GM18505 (cell line): ENCODE results near the gene PRKAG2.
A peak's percentile ranks its signal among the peaks of the same experiment; 100 is the strongest.
"Not testable (repeated sequence)": the region's sequence is repeated elsewhere in the genome, so short reads cannot be mapped to it uniquely, and the experiment has no call there.

Experiments
- ATAC-seq: cut with Tn5 transposase; IDR thresholded peaks from one replicate; pipeline ENCODE4 v1.9.1; 2021; ENCODE audit not compliant: unreplicated experiment
- POLR2A ChIP-seq: IDR thresholded peaks from 4 replicates; pipeline ENCODE4 v1.6.1; 2011; ENCODE audit warnings: borderline replicate concordance; ENCODE audit not compliant: insufficient read depth, insufficient read length; ENCODE audit errors: extremely low read depth

PRKAG2 gene

DNA sequence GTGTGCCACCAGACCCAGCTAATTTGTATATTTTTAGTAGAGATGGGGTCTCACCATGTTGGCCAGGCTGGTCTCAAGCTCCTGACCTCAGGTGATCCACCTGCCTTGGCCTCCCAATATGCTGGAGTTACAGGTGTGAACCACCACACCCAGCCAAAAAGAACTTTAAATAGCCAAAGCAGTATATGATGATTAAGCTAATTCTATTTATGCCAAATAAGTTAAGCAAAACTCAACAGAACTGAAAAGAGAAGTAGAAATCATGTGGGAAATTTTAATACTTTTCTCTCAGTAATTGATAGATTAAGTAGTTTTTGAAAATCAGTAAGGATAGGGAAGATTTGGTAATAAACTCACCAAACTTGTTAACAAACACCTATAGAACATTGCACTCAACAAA lies 332.7 kb downstream of the PRKAG2 start:
- ATAC-seq: no peak
- TF ChIP-seq POLR2A: no peak

DNA sequence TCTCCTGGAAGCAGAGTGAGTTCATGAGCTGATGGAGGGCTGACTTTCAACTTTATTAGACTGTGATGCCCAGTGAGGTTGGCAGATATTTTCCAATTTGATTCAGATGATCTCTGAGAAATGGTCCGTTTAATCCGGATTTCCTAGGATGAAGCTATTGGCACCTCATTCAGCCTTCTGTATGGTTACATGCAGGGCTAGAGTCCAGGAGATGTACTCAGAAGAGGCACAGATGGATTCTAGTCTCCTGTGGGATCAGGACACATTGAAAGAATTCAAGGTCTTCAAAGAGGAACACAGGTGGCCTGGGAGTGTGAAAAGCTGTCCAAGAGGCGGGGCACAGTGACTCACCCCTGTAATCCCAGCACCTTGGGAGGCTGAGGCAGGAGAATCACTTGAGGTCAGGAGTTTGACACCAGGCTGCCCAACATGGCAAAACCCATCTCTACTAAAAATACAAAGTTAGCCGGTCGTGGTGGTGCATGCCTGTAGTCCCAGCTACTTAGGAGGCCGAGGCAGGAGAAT lies 334.2 kb downstream of the PRKAG2 start:
- no peak for TF ChIP-seq POLR2A
- no peak for ATAC-seq

DNA sequence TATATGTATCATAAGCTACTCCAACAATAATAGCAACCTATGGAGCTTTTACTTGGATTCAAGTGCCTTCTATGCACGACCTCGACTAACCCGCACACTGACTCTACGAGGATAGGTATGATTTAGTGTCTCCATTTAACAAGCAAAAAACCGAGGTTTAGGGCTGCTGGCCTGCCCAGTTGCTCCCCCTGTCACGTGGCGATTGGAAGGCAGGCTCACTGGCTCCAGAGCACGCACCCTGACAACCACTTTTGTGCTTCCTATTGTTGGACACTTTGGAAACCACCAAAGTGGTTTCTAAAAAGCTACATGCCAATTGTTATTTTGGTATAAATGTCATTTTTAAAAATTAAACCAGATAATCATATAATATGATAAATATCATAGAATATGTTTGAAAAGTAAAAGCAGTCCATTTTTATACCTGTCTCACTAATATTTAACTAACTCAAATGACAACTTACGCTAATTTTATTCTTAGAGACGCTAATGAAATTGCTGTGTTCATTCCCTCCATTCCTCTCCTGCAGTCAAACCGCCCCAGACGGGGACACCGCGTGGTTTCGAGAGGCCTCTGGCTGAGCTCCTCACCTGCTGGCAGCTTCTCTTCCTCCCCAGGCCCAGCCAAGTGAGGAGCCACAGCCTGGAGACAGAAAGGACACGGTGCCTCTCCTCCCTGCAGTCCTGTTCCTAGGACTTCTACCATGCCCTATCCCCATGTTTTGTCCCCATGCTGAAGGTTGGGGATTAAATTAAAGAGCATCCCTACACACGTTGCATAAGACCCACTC lies 335.0 kb downstream of the PRKAG2 start:
- ATAC-seq: no peak
- TF ChIP-seq POLR2A: no peak

DNA sequence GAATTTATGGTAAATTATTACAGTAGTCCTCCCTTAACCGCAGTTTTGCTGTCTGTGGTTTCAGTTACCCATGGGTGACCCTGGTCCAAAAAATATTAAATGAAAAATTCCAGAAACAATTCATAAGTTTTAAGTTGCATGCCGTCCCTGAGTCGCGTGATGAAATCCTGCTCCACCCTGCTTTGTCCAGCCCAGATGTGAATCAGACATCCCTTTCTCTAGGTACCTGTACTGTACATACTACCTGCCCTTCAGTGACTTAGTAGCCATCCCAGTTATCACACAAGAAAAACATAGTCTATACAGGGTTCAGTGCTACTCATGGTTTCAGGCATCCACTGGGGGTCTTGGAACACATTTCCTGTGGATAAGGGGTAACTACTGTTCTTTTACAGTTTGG lies 336.8 kb downstream of the PRKAG2 start:
- TF ChIP-seq POLR2A: no peak
- no peak for ATAC-seq

DNA sequence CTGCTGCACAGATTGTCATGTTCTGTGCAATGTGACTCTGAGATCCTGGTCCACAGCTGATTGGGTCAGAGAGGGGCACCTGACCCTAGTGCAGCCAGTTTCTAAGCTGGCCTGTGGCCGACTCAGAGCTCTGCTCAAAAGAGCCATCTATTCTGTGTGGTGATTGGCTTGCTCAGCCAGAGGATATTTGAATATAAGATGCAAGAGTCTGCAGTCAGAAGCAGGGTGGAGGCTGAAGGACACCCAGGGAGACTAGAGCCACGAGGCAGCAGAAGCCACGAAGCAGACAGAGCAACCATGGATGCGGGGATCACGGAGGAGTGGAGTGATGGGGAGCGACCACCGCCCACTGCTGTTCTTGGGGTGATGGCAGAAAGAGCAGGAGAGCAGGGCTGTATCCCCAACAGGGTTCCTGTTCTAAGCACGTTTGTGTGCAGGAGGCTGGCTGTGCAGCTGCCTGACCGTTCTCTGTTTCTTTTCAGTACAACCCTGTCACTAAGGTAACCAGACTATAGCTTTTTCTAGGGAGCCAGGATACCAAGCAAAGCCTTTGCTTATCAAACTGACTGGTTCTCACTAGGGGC lies 337.7 kb downstream of the PRKAG2 start:
- TF ChIP-seq POLR2A: no peak
- no peak for ATAC-seq

DNA sequence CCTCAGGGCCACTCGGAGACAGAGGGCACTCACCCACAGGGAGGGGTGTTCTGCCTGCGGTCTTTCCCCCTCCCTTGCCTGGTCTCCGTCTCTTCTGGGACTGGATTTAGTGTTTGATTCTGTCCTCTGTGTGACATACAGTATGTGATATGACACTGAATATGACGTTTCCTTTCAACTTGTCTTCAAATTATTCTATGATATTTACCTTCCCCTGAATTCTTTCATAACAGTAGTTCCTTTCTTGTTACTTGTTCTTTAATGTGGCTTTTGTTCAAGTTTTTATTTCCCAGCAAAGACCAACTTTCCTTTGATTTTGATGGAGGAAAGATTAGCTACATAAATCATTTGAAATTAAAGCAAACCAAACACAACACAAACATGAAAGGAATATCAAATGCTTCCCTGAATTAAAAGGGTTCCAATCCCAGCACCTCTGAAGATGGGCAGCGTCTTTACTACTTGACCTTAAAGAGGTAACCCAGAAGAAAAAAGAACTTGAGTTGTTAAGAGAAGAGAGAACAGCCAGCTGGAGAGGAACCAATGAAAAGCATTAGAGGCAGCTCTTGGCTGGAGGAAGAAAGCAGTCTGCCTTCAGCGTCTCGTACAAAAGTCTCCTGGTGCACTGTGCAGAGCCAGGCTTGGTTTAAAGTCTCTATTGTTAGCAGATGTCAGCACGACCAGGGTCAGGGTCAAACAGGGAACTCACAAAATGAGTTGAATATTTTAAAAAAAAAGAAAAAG lies 338.9 kb downstream of the PRKAG2 start:
- no peak for TF ChIP-seq POLR2A

DNA sequence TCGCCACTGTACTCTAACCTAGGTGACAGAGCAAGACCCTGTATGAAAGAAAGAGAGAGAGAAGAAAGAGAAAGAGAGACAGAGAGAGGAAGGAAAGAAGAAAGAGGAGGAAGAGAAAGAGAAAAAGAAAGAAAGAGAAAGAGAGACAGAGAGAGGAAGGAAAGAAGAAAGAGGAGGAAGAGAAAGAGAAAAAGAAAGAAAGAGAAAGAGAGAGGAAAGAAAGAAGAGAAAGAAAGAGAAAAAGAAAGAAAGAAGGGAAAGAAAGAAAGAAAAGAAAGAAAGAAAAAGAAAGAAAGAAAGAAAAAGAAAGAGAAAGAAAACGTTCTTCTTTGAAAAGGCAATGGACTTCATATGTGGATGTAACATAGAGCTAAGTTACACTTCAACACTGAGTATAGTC lies 340.7 kb downstream of the PRKAG2 start:
- not testable (repeated sequence) for ATAC-seq

More for the DNA sequence above, 338.9 kb downstream of the PRKAG2 start:
- ATAC-seq: no peak

DNA sequence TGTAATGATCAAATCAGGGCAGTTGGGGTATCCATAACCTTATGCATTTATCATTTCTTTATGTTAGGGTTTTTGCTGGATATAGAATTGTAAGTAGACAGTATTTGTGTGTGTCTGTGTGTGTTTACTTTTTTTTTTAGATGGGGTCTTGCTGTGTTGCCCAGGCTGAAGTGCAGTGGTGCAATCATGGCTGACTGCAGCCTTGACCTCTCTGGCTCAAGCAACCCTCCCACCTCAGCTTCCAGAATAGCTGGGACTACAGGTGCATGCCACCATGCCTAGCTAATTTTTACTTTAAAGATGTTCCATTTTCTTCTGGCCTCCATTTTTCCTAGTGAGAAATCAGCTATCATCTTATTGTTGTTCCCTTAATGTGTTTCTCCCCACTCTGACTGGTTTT lies 347.1 kb downstream of the PRKAG2 start:
- TF ChIP-seq POLR2A: no peak
- ATAC-seq: no peak

DNA sequence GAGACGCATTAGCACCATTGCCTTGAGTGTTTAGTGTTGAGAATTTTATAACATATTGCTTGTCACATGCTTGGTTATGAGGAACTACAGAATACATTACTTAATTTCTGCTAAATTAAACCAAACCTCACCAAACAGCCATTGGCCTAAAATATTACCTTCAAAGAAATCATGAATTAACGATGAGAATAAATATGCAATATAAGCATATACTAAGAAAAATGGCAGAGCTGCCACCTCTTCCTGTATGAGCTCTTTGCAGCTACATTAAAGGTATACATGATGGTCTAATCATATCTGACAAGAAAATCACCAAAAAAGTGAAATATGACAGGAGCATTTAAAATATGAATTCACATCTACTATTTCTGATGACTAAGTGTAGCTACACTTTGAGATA lies 352.1 kb downstream of the PRKAG2 start:
- no peak for ATAC-seq
- no peak for TF ChIP-seq POLR2A

DNA sequence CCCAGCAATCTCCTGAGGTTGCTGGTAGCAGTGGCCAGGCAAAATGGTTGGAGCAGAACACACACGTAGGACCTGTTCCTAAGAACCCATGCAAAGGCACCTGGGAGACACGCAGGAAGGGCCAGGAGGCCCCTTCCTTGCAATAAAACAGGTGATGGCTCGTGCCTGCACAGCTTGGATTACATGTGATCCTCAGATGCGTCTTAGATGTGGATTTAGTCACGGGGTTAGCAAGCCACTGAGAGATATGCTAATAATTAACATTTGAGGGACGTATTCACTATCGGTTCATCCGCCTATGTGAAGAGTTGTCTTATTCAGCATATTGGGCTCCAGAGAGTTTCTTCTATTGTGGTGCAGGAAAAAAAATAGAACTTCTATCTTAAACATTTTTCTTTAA lies 352.6 kb downstream of the PRKAG2 start:
- ATAC-seq: no peak
- no peak for TF ChIP-seq POLR2A

DNA sequence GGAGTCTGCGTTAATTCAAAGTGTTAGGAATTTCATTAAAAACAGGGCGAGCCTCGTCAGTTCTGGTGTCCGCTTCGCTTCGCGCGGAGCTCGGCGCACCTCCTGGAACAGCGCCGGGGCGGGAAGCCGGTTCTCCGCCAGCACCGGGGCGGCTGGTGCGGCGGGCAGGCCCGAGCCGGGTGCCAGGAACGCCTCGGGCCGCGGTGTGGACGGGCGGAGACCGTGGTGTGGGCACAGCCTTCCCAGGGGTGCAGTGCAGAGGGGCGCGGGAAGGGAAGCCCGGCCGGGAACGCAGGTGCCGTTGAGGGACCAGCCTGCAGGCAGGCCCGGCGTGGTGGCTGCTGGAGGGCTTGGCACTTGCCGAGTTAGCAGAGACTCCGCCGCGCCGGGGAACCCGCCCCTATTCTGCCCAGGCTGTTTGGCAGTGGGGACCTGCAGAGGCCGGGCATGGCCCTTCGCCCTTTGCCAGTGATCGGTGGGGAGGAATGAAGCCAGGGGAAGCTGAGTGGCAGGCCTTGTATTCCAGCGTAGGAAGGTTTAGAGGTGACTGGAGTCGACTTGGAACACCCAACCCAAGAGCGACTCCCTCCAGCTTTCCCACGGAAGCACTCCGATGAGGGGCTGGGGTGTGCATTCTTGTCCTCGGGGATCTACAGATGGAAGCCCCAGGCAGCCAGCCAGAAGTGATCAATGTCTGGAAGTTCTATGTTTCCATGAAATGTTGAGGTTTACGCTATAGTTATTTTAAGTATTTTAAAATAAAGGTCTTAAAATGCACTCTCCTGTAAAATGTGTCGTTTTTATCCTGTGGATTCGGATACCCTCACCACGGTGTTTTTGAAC lies 356.3 kb downstream of the PRKAG2 start:
- no peak for ATAC-seq
- no peak for TF ChIP-seq POLR2A

DNA sequence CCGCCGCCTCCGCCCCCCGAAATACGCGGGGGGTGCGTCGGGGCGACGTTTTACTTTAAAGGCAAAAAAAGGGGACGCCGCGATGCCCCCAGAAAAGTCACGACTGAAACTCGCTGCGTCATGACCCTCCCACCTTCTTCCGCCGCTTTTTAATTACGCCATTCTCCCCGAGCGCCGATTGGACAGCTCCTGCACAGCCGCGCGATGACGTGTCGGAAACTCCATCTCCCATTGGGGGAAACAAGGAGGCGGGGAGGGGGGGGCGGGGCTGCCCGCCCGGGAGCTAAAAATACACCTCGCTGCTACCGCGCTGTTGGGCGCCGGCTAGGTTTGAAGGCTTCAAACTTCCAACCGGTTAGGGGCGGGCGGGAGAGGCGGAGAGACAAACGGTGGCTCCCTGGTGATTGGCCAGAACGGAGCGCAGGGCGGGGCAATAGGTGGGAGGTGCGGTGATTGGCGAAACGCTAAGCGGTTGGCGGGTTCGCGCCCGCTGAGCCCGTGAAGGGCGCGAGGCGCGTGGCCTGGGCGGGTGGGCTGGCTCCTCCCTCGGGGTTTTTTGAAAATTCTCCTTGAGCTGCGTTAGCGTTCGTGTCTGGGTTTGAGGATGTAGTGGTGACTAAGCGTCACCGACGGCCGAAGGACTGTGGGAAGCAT lies 357.0 kb downstream of the PRKAG2 start, which contains the start of gene RHEB:
Gene RHEB (minus strand): TSS at position 131 of the 654 bp plus-strand sequence. CDS start 384 bp downstream, outside the sequence.
- peak; percentile 43 for TF ChIP-seq POLR2A
- peak; percentile 69 for ATAC-seq

DNA sequence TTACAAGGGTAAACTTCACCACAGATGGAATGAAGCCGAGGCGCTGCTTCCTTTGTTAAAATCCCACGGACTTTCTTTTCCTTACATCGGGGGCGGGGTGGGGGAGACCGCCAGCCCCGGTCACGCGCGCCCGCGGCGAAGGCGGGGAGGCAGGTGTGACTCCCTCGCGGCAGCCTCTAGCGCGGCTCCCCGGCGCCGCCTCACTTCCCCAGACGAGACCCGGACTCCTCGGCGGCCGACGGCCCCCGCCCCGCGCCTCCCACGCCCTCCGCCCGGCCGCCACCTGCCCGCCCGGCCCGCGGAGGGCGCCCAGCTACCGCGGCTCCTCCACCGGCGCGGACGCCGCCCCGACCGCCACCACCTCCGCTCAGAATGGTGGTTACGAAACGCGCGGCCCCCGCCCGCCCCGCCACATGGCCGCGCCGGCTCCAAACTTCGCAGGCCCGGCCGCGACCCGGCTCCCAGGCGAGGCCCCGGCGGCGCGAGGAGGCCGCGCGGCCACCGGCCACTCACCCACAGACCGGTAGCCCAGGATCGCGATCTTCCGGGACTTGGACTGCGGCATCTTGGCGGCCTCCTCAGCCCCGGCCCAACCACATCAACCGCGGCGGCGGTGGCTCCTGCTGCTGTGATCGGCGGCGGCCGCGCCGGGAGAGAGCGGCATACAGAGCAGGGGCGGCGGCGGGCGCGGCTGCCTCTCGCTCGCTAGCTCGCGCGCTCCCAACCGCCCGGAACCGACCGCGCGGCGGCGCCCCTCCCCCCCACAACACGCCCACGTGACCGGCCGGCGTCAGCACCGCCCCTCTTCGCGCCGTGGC lies 357.8 kb downstream of the PRKAG2 start:
- ATAC-seq: peak; percentile 57
